T-cell (primary cell): Measurements from ENCODE around the gene ANO10. TPM values are rescaled to one million over a fixed set of nuclear protein-coding genes. Genes with fewer than 3 reads are reported as not detected.
A peak's percentile ranks its signal among the peaks of the same experiment; 100 is the strongest.

Experiments used
- ATAC-seq, 4 experiments: fragments of 200-7000 bp in 3 of 4; fragments of 150-1000 bp in 1 of 4; cut with Tn5 transposase; replicated peaks in 1 of 4; 1 replicate in 3 of 4; 2 replicates in 1 of 4; pipeline ENCODE4 v1.10.0; 2021; ENCODE audit warnings: moderate library complexity in 3 of 4, mild to moderate bottlenecking in 2 of 4, moderate number of reproducible peaks in 1 of 4
- CTCF ChIA-PET, 2 donors: fragments of 300-600 bp; sonication (Branson Sonifier 250); formaldehyde crosslinking; loops; one replicate each; lab custom pipeline; 2022; ENCODE audit warnings: antibody characterized with exemption in 2 of 2; lab: Charles Lee
- POLR2A ChIA-PET, 2 donors: fragments of 300-600 bp; sonication (Branson Sonifier 250); formaldehyde crosslinking; loops; one replicate each; lab custom pipeline; 2022; ENCODE audit warnings: antibody characterized with exemption in 2 of 2; lab: Charles Lee
- DNase-seq, 35 experiments: peaks; one replicate each; pipeline versions ENCODE4 v3.0.0 to v3.0.0-alpha.2; 2013 to 2023
- H3K27ac ChIP-seq: one replicate; pipeline ENCODE4 v1.5.1; 2013; ENCODE audit warnings: low read length
- H3K27me3 ChIP-seq, 2 experiments: replicated peaks in 1 of 2; 1 replicate in 1 of 2; 2 replicates in 1 of 2; pipeline versions ENCODE4 v1.6.1 to v1.7.0; 2013; ENCODE audit warnings: low read length in 1 of 2, mixed read lengths in 1 of 2; ENCODE audit not compliant: control insufficient read depth in 2 of 2, insufficient read depth in 2 of 2; ENCODE audit errors: extremely low read depth in 1 of 2
- H3K36me3 ChIP-seq, 2 donors: 1 replicate in 1 of 2; 2 replicates in 1 of 2; pipeline versions ENCODE4 v1.6.1 to v1.7.0; 2013; ENCODE audit warnings: low read length in 1 of 2; ENCODE audit not compliant: control insufficient read depth in 2 of 2, insufficient read depth in 1 of 2; ENCODE audit errors: extremely low read depth in 1 of 2
- H3K4me1 ChIP-seq, 2 experiments: 1 replicate in 1 of 2; 2 replicates in 1 of 2; pipeline versions ENCODE4 v1.6.1 to v1.7.0; 2013; ENCODE audit warnings: low read length in 2 of 2, mixed read lengths in 1 of 2; ENCODE audit not compliant: insufficient read depth in 2 of 2, control insufficient read depth in 1 of 2; ENCODE audit errors: extremely low read depth in 1 of 2
- H3K4me3 ChIP-seq, 2 donors: 1 replicate in 1 of 2; 2 replicates in 1 of 2; pipeline versions ENCODE4 v1.5.1 to v1.7.0; 2013; ENCODE audit warnings: mild to moderate bottlenecking in 2 of 2, low read length in 1 of 2, moderate library complexity in 1 of 2; ENCODE audit not compliant: control insufficient read depth in 1 of 2; ENCODE audit errors: extremely low read depth in 1 of 2
- H3K9me3 ChIP-seq: 2 replicates; pipeline ENCODE4 v1.7.0; 2013
- H3K27ac Mint-ChIP-seq, 2 donors: one replicate each; pipeline ENCODE4 v1.8.0; 2020 to 2021; ENCODE audit warnings: mild to moderate bottlenecking in 2 of 2, mixed read lengths in 2 of 2
- H3K27me3 Mint-ChIP-seq, 2 donors: one replicate each; pipeline ENCODE4 v1.8.0; 2021 to 2022; ENCODE audit warnings: mixed read lengths in 2 of 2
- H3K36me3 Mint-ChIP-seq: one replicate; pipeline ENCODE4 v1.8.0; 2021; ENCODE audit warnings: mixed read lengths
- H3K4me1 Mint-ChIP-seq, 3 donors: one replicate each; pipeline ENCODE4 v1.8.0; 2020 to 2022; ENCODE audit warnings: mixed read lengths in 3 of 3, mild to moderate bottlenecking in 1 of 3
- H3K4me3 Mint-ChIP-seq, 3 donors: one replicate each; pipeline ENCODE4 v1.8.0; 2020 to 2022; ENCODE audit warnings: mild to moderate bottlenecking in 3 of 3, mixed read lengths in 3 of 3, moderate library complexity in 3 of 3
- H3K9me3 Mint-ChIP-seq, 3 donors: one replicate each; pipeline ENCODE4 v1.8.0; 2020 to 2022; ENCODE audit warnings: mixed read lengths in 3 of 3
- WGBS: methylation state at CpG from one replicate; pipeline ENCODE4 v1.1.5; 2013; ENCODE audit warnings: missing lambda C conversion rate; ENCODE audit not compliant: insufficient coverage; 5-methylcytosine and 5-hydroxymethylcytosine counted together
- total RNA-seq, 35 experiments: library from RNA in 6 of 35; stranded (reverse) in 6 of 35; fragments of 120-200 nt in 1 of 35; gene quantifications; one replicate each; pipeline versions ENCODE4 v1.2.1 to v1.2.4 and lab custom pipeline; 2013 to 2026

Gene ANO10
- total RNA-seq, 5 donors from 2014 or later (not counting 1 experiment from before 2014, with no cell fraction given), result 8.4 to 12.3 (median 9.4) TPM

GRCh38 chr3:43364926-43365325, 256.9 kb downstream of the ANO10 start:
- H3K9me3 Mint-ChIP-seq, result no peaks in the 10 kb centered on the region
- no peaks in the 10 kb centered on the region for H3K27me3 Mint-ChIP-seq
- ChIA-PET POLR2A (no interaction called here), CTCF (no interaction called here)
- H3K36me3 Mint-ChIP-seq, result peaks cover 16% of the 10 kb centered on the region
- no peaks in the 10 kb centered on the region for H3K9me3 ChIP-seq
- H3K27ac ChIP-seq, result no peak overlapping the region
- no peaks in the 10 kb centered on the region for H3K27me3 ChIP-seq
- H3K4me3 ChIP-seq, result no peak overlapping the region
- H3K4me1 Mint-ChIP-seq, result peaks cover 0 to 5% (median 5%) of the 10 kb centered on the region in 3 donors
- peaks cover 0 to 6% of the 10 kb centered on the region in 2 experiments for H3K4me1 ChIP-seq
- DNase-seq (no peak), ATAC-seq (no peak)
- WGBS, result 98% methylated on average over 8 of the region's 14 CpGs
- no peak overlapping the region for H3K4me3 Mint-ChIP-seq
- H3K27ac Mint-ChIP-seq, result no peak overlapping the region
- H3K36me3 ChIP-seq, result no peaks in the 10 kb centered on the region

- Histone ChIP-seq H3K36me3 (no peaks in the 10 kb centered on the region), H3K27me3 (no peaks in the 10 kb centered on the region), H3K27ac (no peak overlapping the region), H3K4me3 (no peak overlapping the region), H3K9me3 (no peaks in the 10 kb centered on the region), H3K4me1 (peaks cover 0 to 3% of the 10 kb centered on the region in 2 experiments)
- CTCF ChIA-PET, result no interaction called here
- DNase-seq, result no peak
- no peak overlapping the region for H3K27ac Mint-ChIP-seq
- 92% methylated on average over 12 of the region's 14 CpGs for WGBS
- no peak overlapping the region for H3K4me3 Mint-ChIP-seq
- peaks cover 16% of the 10 kb centered on the region for H3K36me3 Mint-ChIP-seq
- no peaks in the 10 kb centered on the region for H3K27me3 Mint-ChIP-seq
- POLR2A ChIA-PET, result no interaction called here
- no peak for ATAC-seq
- no peaks in the 10 kb centered on the region for H3K9me3 Mint-ChIP-seq
- peaks cover 0 to 5% (median 5%) of the 10 kb centered on the region in 3 donors for H3K4me1 Mint-ChIP-seq
These were observed 257.3 kb downstream of the ANO10 start for GRCh38 chr3:43364494-43364893.

- Mint-ChIP-seq H3K9me3 (no peaks in the 10 kb centered on the region), H3K36me3 (peaks cover 16% of the 10 kb centered on the region), H3K27ac (peak overlapping the region in 1 of 2 donors; percentile 48), H3K4me3 (no peak overlapping the region), H3K27me3 (no peaks in the 10 kb centered on the region), H3K4me1 (peaks cover 0 to 5% (median 5%) of the 10 kb centered on the region in 3 donors)
- Histone ChIP-seq H3K27ac (no peak overlapping the region), H3K36me3 (no peaks in the 10 kb centered on the region), H3K9me3 (no peaks in the 10 kb centered on the region), H3K27me3 (no peaks in the 10 kb centered on the region), H3K4me3 (no peak overlapping the region), H3K4me1 (no peaks in the 10 kb centered on the region)
- POLR2A ChIA-PET, result no interaction called here
- 93% methylated on average over 25 of the region's 26 CpGs for WGBS
- ATAC-seq (no peak), DNase-seq (no peak)
- CTCF ChIA-PET, result no interaction called here
These were observed 258.1 kb downstream of the ANO10 start for GRCh38 chr3:43363621-43364266.

- Mint-ChIP-seq H3K36me3 (peaks cover 16% of the 10 kb centered on the region), H3K4me3 (no peak overlapping the region), H3K4me1 (peaks cover 0 to 5% (median 5%) of the 10 kb centered on the region in 3 donors), H3K9me3 (peaks cover 0 to 4% (median 0%) of the 10 kb centered on the region in 3 donors), H3K27me3 (no peaks in the 10 kb centered on the region), H3K27ac (peak overlapping the region in 1 of 2 donors; percentile 48)
- Histone ChIP-seq H3K4me3 (no peak overlapping the region), H3K36me3 (no peaks in the 10 kb centered on the region), H3K9me3 (no peaks in the 10 kb centered on the region), H3K27me3 (no peaks in the 10 kb centered on the region), H3K27ac (no peak overlapping the region), H3K4me1 (no peaks in the 10 kb centered on the region)
- ChIA-PET CTCF (no interaction called here), POLR2A (no interaction called here)
- DNase-seq (no peak), ATAC-seq (no peak)
- WGBS, result 95% methylated on average over 6 of the region's 6 CpGs
These were observed 258.9 kb downstream of the ANO10 start for GRCh38 chr3:43362961-43363360.

GRCh38 chr3:43362183-43362582, 259.6 kb downstream of the ANO10 start:
- CTCF ChIA-PET, result no interaction called here
- POLR2A ChIA-PET, result no interaction called here
- Mint-ChIP-seq H3K36me3 (peaks cover 22% of the 10 kb centered on the region), H3K27ac (no peak overlapping the region), H3K27me3 (no peaks in the 10 kb centered on the region), H3K4me1 (peaks cover 0 to 5% (median 5%) of the 10 kb centered on the region in 3 donors), H3K4me3 (no peak overlapping the region), H3K9me3 (peaks cover 5 to 10% (median 7%) of the 10 kb centered on the region in 3 donors)
- no peaks in the 10 kb centered on the region for H3K27me3 ChIP-seq
- no peak overlapping the region for H3K27ac ChIP-seq
- no peaks in the 10 kb centered on the region for H3K9me3 ChIP-seq
- ATAC-seq (no peak), DNase-seq (no peak)
- WGBS, result 97% methylated on average over 4 of the region's 4 CpGs
- H3K4me1 ChIP-seq, result no peaks in the 10 kb centered on the region
- H3K36me3 ChIP-seq, result no peaks in the 10 kb centered on the region
- no peak overlapping the region for H3K4me3 ChIP-seq

GRCh38 chr3:43361077-43361476, 260.7 kb downstream of the ANO10 start:
- Histone ChIP-seq H3K4me1 (no peaks in the 10 kb centered on the region), H3K9me3 (no peaks in the 10 kb centered on the region), H3K36me3 (no peaks in the 10 kb centered on the region), H3K27me3 (no peaks in the 10 kb centered on the region), H3K4me3 (no peak overlapping the region), H3K27ac (no peak overlapping the region)
- H3K36me3 Mint-ChIP-seq, result peaks cover 19% of the 10 kb centered on the region
- no peak for DNase-seq
- CTCF ChIA-PET, result no interaction called here
- H3K27me3 Mint-ChIP-seq, result no peaks in the 10 kb centered on the region
- peaks cover 5 to 15% (median 11%) of the 10 kb centered on the region in 3 donors for H3K9me3 Mint-ChIP-seq
- H3K4me3 Mint-ChIP-seq, result no peak overlapping the region
- POLR2A ChIA-PET, result no interaction called here
- 96% methylated on average over 2 of the region's 5 CpGs for WGBS
- no peak for ATAC-seq
- peak overlapping the region in 1 of 2 donors; percentile 39 for H3K27ac Mint-ChIP-seq
- peaks cover 0 to 5% (median 5%) of the 10 kb centered on the region in 3 donors for H3K4me1 Mint-ChIP-seq
